Progenitor cell of endocrine pancreas (in vitro differentiated cells): Measurements from ENCODE around the gene HIGD2B. TPM values are rescaled to one million over a fixed set of nuclear protein-coding genes. Genes with fewer than 3 reads are reported as not detected.

Experiments used
- DNase-seq: peaks from one replicate; pipeline ENCODE4 v3.0.0; 2021; ENCODE audit warnings: low spot score; ENCODE audit not compliant: unreplicated experiment
- H3K27ac Mint-ChIP-seq: 2 replicates; pipeline ENCODE4 v1.8.0; 2021; ENCODE audit warnings: mild to moderate bottlenecking, moderate library complexity, mixed read lengths
- H3K27me3 Mint-ChIP-seq: 2 replicates; pipeline ENCODE4 v1.8.0; 2021; ENCODE audit warnings: mixed read lengths
- H3K36me3 Mint-ChIP-seq: 2 replicates; pipeline ENCODE4 v1.8.0; 2022; ENCODE audit warnings: mixed read lengths; ENCODE audit not compliant: insufficient read depth
- H3K4me1 Mint-ChIP-seq: 2 replicates; pipeline ENCODE4 v1.8.0; 2021; ENCODE audit warnings: low read depth, mixed read lengths
- H3K4me3 Mint-ChIP-seq: 2 replicates; pipeline ENCODE4 v1.8.0; 2021; ENCODE audit warnings: low read depth, mild to moderate bottlenecking, moderate library complexity, mixed read lengths
- H3K9me3 Mint-ChIP-seq: 2 replicates; pipeline ENCODE4 v1.8.0; 2021; ENCODE audit warnings: low read depth, mixed read lengths
- total RNA-seq: library from RNA; stranded (reverse); gene quantifications from 2 replicates; pipeline ENCODE4 v1.2.1, GENCODE V29; 2021
- TF ChIP-seq, protein P1 (sequence below): fragments of 200-600 bp; sonication (generic); IDR thresholded peaks from one replicate; pipeline ENCODE4 v1.5.0; 2021; ENCODE audit warnings: antibody characterized with exemption, mild to moderate bottlenecking; ENCODE audit not compliant: unreplicated experiment

The HIGD2B gene
- total RNA-seq, 1 donor from 2014 or later: not detected

- Mint-ChIP-seq H3K27ac (no peak overlapping the region), H3K9me3 (no peaks in the 10 kb centered on the region), H3K4me1 (peaks cover 8% of the 10 kb centered on the region), H3K36me3 (no peaks in the 10 kb centered on the region), H3K27me3 (no peaks in the 10 kb centered on the region), H3K4me3 (peak overlapping the region; percentile 46)
- TF ChIP-seq, protein P1, sequence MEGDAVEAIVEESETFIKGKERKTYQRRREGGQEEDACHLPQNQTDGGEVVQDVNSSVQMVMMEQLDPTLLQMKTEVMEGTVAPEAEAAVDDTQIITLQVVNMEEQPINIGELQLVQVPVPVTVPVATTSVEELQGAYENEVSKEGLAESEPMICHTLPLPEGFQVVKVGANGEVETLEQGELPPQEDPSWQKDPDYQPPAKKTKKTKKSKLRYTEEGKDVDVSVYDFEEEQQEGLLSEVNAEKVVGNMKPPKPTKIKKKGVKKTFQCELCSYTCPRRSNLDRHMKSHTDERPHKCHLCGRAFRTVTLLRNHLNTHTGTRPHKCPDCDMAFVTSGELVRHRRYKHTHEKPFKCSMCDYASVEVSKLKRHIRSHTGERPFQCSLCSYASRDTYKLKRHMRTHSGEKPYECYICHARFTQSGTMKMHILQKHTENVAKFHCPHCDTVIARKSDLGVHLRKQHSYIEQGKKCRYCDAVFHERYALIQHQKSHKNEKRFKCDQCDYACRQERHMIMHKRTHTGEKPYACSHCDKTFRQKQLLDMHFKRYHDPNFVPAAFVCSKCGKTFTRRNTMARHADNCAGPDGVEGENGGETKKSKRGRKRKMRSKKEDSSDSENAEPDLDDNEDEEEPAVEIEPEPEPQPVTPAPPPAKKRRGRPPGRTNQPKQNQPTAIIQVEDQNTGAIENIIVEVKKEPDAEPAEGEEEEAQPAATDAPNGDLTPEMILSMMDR: no peak
- no peak for DNase-seq
Observed at GRCh38 chr15:72688697-72689096, 2.7 kb upstream of the HIGD2B start.

- Mint-ChIP-seq H3K36me3 (no peaks in the 10 kb centered on the region), H3K4me3 (peak overlapping the region; percentile 95), H3K27me3 (peaks cover 3% of the 10 kb centered on the region), H3K4me1 (peaks cover 8% of the 10 kb centered on the region), H3K9me3 (no peaks in the 10 kb centered on the region), H3K27ac (peak overlapping the region; percentile 97)
- TF ChIP-seq, protein P1: no peak
- no peak for DNase-seq
Observed at GRCh38 chr15:72685301-72685924, 569 bp downstream of the HIGD2B start.

GRCh38 chr15:72682772-72683171 is 3.2 kb downstream of the HIGD2B start:
- DNase-seq: no peak
- Mint-ChIP-seq H3K4me1 (peaks cover 8% of the 10 kb centered on the region), H3K9me3 (no peaks in the 10 kb centered on the region), H3K27ac (no peak overlapping the region), H3K36me3 (no peaks in the 10 kb centered on the region), H3K27me3 (peaks cover 22% of the 10 kb centered on the region), H3K4me3 (no peak overlapping the region)
- TF ChIP-seq, protein P1: no peak

DNA sequence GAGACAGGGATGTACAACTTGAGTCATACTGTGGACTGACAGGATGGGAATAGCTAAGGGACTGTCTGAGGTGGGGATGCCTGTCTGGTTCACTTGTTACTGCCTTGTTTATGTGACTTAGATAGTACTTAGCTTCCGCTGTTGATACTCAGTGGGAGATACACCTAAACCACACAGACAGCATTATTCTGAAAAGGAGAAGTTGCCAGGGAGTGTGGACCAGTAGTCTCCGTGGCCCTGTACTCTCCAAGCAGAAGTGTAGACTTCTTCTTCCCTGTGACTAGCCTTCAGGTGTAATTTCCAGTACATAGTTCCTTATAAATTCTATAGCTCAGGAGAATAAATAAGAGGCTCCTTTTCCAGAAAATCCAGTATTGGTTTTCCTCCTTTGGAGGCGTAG is 5.1 kb downstream of the HIGD2B start:
- no peaks in the 10 kb centered on the region for H3K9me3 Mint-ChIP-seq
- no peak for DNase-seq
- no peak overlapping the region for H3K4me3 Mint-ChIP-seq
- H3K36me3 Mint-ChIP-seq: no peaks in the 10 kb centered on the region
- no peak overlapping the region for H3K27ac Mint-ChIP-seq
- peaks cover 27% of the 10 kb centered on the region for H3K27me3 Mint-ChIP-seq
- peaks cover 6% of the 10 kb centered on the region for H3K4me1 Mint-ChIP-seq
- TF ChIP-seq, protein P1: no peak

GRCh38 chr15:72676838-72677237 is 9.1 kb downstream of the HIGD2B start:
- H3K27me3 Mint-ChIP-seq: peaks cover 27% of the 10 kb centered on the region

More at GRCh38 chr15:72676838-72677237, 9.1 kb downstream of the HIGD2B start:
- no peak for DNase-seq
- H3K27ac Mint-ChIP-seq: no peak overlapping the region
- TF ChIP-seq, protein P1: no peak
- no peak overlapping the region for H3K4me3 Mint-ChIP-seq
- H3K4me1 Mint-ChIP-seq: no peaks in the 10 kb centered on the region
- H3K36me3 Mint-ChIP-seq: no peaks in the 10 kb centered on the region
- no peaks in the 10 kb centered on the region for H3K9me3 Mint-ChIP-seq
